Measurements from ENCODE around the gene LCN9. TPM values are rescaled to one million over a fixed set of nuclear protein-coding genes. Genes with fewer than 3 reads are reported as not detected.

Gene LCN9
- total and polyA plus RNA-seq, 4 donors: not detected

DNA sequence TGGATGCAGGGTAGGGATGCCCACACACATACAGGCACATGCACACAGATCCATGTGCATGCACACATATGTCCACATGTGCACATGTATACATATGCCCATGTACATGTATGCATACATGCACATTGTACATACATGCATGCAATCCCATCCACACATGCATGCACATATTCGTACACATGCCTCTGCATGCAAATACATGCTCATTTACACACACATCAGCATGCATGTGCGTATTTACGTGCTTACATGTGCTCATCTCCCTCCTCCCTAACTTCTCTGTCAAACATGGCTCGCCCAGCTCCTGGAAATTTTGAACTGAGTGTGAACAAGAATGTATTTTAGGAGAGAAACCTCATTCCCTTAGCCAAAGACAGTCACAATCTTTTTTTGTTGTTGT lies 45.1 kb downstream of the LCN9 start:
- Histone ChIP-seq H3K9ac (ENCODE audit: insufficient read depth in 1 of 2, low read length in 2 of 2) (no peak overlapping the region), H3K27me3 (ENCODE audit: control insufficient read depth in 3 of 3, insufficient read depth in 3 of 3, low read length in 2 of 3) (peaks cover 0 to 21% (median 19%) of the 10 kb centered on the region in 3 donors), H3K36me3 (ENCODE audit: control insufficient read depth in 4 of 4, insufficient read depth in 4 of 4, low read length in 4 of 4) (no peaks in the 10 kb centered on the region), H3K4me3 (no peak overlapping the region), H3K4me1 (ENCODE audit: control insufficient read depth in 5 of 5, insufficient read depth in 5 of 5, low read length in 5 of 5) (no peaks in the 10 kb centered on the region), H3K27ac (ENCODE audit: low read depth in 1 of 2, low read length in 1 of 2) (no peak overlapping the region), H3K9me3 (ENCODE audit: control insufficient read depth in 4 of 4, insufficient read depth in 3 of 4, low read length in 3 of 4) (no peaks in the 10 kb centered on the region)
- no peak for ATAC-seq (ENCODE audit: insufficient read depth, low FRiP score)
- WGBS, 2 donors: 80 to 87% methylated on average over 4 of the region's 4 CpGs
- TF ChIP-seq CTCF (IDR thresholded peaks at IDR 0.05; ENCODE audit: control extremely low read depth, extremely low read depth): no peak
- DNase-seq: no peak

GRCh38 chr9:135711391-135711790 lies 48.3 kb downstream of the LCN9 start:
- H3K36me3 ChIP-seq (ENCODE audit: control insufficient read depth in 4 of 4, insufficient read depth in 4 of 4, low read length in 4 of 4): no peaks in the 10 kb centered on the region
- H3K9me3 ChIP-seq (ENCODE audit: control insufficient read depth in 4 of 4, insufficient read depth in 3 of 4, low read length in 3 of 4): no peaks in the 10 kb centered on the region
- no peak overlapping the region for H3K9ac ChIP-seq (ENCODE audit: insufficient read depth in 1 of 2, low read length in 2 of 2)
- peaks cover 10 to 29% (median 22%) of the 10 kb centered on the region in 3 donors for H3K27me3 ChIP-seq (ENCODE audit: control insufficient read depth in 3 of 3, insufficient read depth in 3 of 3, low read length in 2 of 3)
- no peak for DNase-seq
- no peak for ATAC-seq (ENCODE audit: insufficient read depth, low FRiP score)
- TF ChIP-seq CTCF (IDR thresholded peaks at IDR 0.05; ENCODE audit: control extremely low read depth, extremely low read depth): no peak
- no peak overlapping the region for H3K4me3 ChIP-seq
- H3K27ac ChIP-seq (ENCODE audit: low read depth in 1 of 2, low read length in 1 of 2): no peak overlapping the region
- WGBS, 2 donors: 75 to 82% methylated on average over 12 of the region's 12 CpGs
- H3K4me1 ChIP-seq (ENCODE audit: control insufficient read depth in 5 of 5, insufficient read depth in 5 of 5, low read length in 5 of 5): no peaks in the 10 kb centered on the region

GRCh38 chr9:135711881-135712280 lies 48.8 kb downstream of the LCN9 start:
- no peak overlapping the region for H3K4me3 ChIP-seq
- no peak overlapping the region for H3K9ac ChIP-seq (ENCODE audit: insufficient read depth in 1 of 2, low read length in 2 of 2)
- no peaks in the 10 kb centered on the region for H3K4me1 ChIP-seq (ENCODE audit: control insufficient read depth in 5 of 5, insufficient read depth in 5 of 5, low read length in 5 of 5)
- no peaks in the 10 kb centered on the region for H3K36me3 ChIP-seq (ENCODE audit: control insufficient read depth in 4 of 4, insufficient read depth in 4 of 4, low read length in 4 of 4)
- DNase-seq (no peak), ATAC-seq (ENCODE audit: insufficient read depth, low FRiP score) (no peak)
- TF ChIP-seq CTCF (IDR thresholded peaks at IDR 0.05; ENCODE audit: control extremely low read depth, extremely low read depth): no peak
- WGBS, 2 donors: 74 to 85% methylated on average over 10 of the region's 10 CpGs
- H3K27ac ChIP-seq (ENCODE audit: low read depth in 1 of 2, low read length in 1 of 2): no peak overlapping the region
- peaks cover 14 to 33% (median 26%) of the 10 kb centered on the region in 3 donors for H3K27me3 ChIP-seq (ENCODE audit: control insufficient read depth in 3 of 3, insufficient read depth in 3 of 3, low read length in 2 of 3)
- H3K9me3 ChIP-seq (ENCODE audit: control insufficient read depth in 4 of 4, insufficient read depth in 3 of 4, low read length in 3 of 4): no peaks in the 10 kb centered on the region

- Histone ChIP-seq H3K4me3 (no peak overlapping the region), H3K9me3 (ENCODE audit: control insufficient read depth in 4 of 4, insufficient read depth in 3 of 4, low read length in 3 of 4) (no peaks in the 10 kb centered on the region), H3K36me3 (ENCODE audit: control insufficient read depth in 4 of 4, insufficient read depth in 4 of 4, low read length in 4 of 4) (no peaks in the 10 kb centered on the region), H3K27ac (ENCODE audit: low read depth in 1 of 2, low read length in 1 of 2) (no peak overlapping the region), H3K9ac (ENCODE audit: insufficient read depth in 1 of 2, low read length in 2 of 2) (no peak overlapping the region), H3K4me1 (ENCODE audit: control insufficient read depth in 5 of 5, insufficient read depth in 5 of 5, low read length in 5 of 5) (no peaks in the 10 kb centered on the region), H3K27me3 (ENCODE audit: control insufficient read depth in 3 of 3, insufficient read depth in 3 of 3, low read length in 2 of 3) (peaks cover 14 to 31% (median 18%) of the 10 kb centered on the region in 3 donors)
- no peak for DNase-seq
- no peak for TF ChIP-seq CTCF (IDR thresholded peaks at IDR 0.05; ENCODE audit: control extremely low read depth, extremely low read depth)
- ATAC-seq (ENCODE audit: insufficient read depth, low FRiP score): no peak
- WGBS, 2 donors: 50 to 56% methylated on average over 16 of the region's 16 CpGs
Observed at GRCh38 chr9:135712613-135713295, 49.6 kb downstream of the LCN9 start.
